HG03064 (cell line): ENCODE results near the gene SIDT2.

Source experiments
- ATAC-seq: cut with Tn5 transposase; IDR thresholded peaks from one replicate; pipeline ENCODE4 v1.9.1; 2021; ENCODE audit warnings: low read depth; ENCODE audit not compliant: unreplicated experiment

The SIDT2 gene

GRCh38 chr11:117220568-117220967 lies 42.0 kb downstream of the SIDT2 start:
- no peak for ATAC-seq

- ATAC-seq, result no peak
These were observed 42.6 kb downstream of the SIDT2 start for GRCh38 chr11:117220999-117221774.

GRCh38 chr11:117221775-117222517 lies 43.4 kb downstream of the SIDT2 start:
- ATAC-seq, result no peak

- no peak for ATAC-seq
These were observed 44.6 kb downstream of the SIDT2 start for GRCh38 chr11:117222991-117223740.

- no peak for ATAC-seq
These were observed 45.5 kb downstream of the SIDT2 start for GRCh38 chr11:117223741-117224689.

- no peak for ATAC-seq
These were observed 47.1 kb downstream of the SIDT2 start for GRCh38 chr11:117225553-117226170.

GRCh38 chr11:117226388-117227385 lies 48.1 kb downstream of the SIDT2 start:
- no peak for ATAC-seq

- no peak for ATAC-seq
These were observed 49.5 kb downstream of the SIDT2 start for GRCh38 chr11:117228091-117228490.

- ATAC-seq, result no peak
These were observed 50.9 kb downstream of the SIDT2 start for GRCh38 chr11:117229411-117229810.

GRCh38 chr11:117229931-117230285 lies 51.4 kb downstream of the SIDT2 start:
- no peak for ATAC-seq

GRCh38 chr11:117230286-117230961 lies 51.9 kb downstream of the SIDT2 start:
- ATAC-seq, result no peak

- ATAC-seq, result no peak
These were observed 52.7 kb downstream of the SIDT2 start for GRCh38 chr11:117230999-117231841.

- no peak for ATAC-seq
These were observed 53.2 kb downstream of the SIDT2 start, which contains the start of gene PCSK7 for GRCh38 chr11:117231842-117232091. PCSK7 (minus strand) TSS chr11:117232073; CDS start chr11:117229844, 2,229 bp downstream.

GRCh38 chr11:117232092-117232878 lies 53.7 kb downstream of the SIDT2 start, which contains the start of gene RNF214:
RNF214 (plus strand) TSS chr11:117232671; CDS start chr11:117234273, 1,602 bp downstream.
- peak; percentile 67 for ATAC-seq

GRCh38 chr11:117232911-117233409 lies 54.4 kb downstream of the SIDT2 start:
- ATAC-seq, result no peak

- ATAC-seq, result no peak
These were observed 59.7 kb downstream of the SIDT2 start for GRCh38 chr11:117238221-117238620.
